ENCODE measurements around the gene ZC3H4. TPM values are rescaled to one million over a fixed set of nuclear protein-coding genes. Genes with fewer than 3 reads are reported as not detected.

The ZC3H4 gene
- total and polyA plus RNA-seq, 2 donors (not counting 3 experiments of a cell fraction or from before 2014, with no cell fraction given) = 6.2 to 63.9 TPM

GRCh38 chr19:47020132-47020805 lies 93.3 kb downstream of the ZC3H4 start:
- no peaks in the 10 kb centered on the region for H3K36me3 ChIP-seq (ENCODE audit: control insufficient read depth in 2 of 2, extremely low read depth in 1 of 2, insufficient read depth in 2 of 2, low read length in 2 of 2)
- CTCF ChIA-PET = interaction anchor here (1.5 kb wide), 1 partner anchor 11 kb away, joined by 6 read pairs; no protein-coding TSS in a partner anchor
- no peak for TF ChIP-seq GATA2 (IDR thresholded peaks at IDR 0.05; ENCODE audit: insufficient read depth, insufficient read length, low read depth, low read length)
- TF ChIP-seq MAX (IDR thresholded peaks at IDR 0.05; ENCODE audit: insufficient read depth, insufficient read length) = no peak
- TF ChIP-seq JUN (IDR thresholded peaks at IDR 0.05; ENCODE audit: borderline replicate concordance, insufficient read depth, insufficient read length, low read depth) = no peak
- TF ChIP-seq POLR2A (IDR thresholded peaks at IDR 0.05; ENCODE audit: low read depth, low read length) = no peak
- TF ChIP-seq CTCF (IDR thresholded peaks at IDR 0.05; ENCODE audit: extremely low read depth in 1 of 2, insufficient read depth in 1 of 2, low read depth in 1 of 2, low read length in 2 of 2) = no peak
- no peak for TF ChIP-seq FOS (IDR thresholded peaks at IDR 0.05; ENCODE audit: borderline replicate concordance, insufficient read depth, low read length)
- TF ChIP-seq MYC (IDR thresholded peaks at IDR 0.05; ENCODE audit: low read depth, low read length) = no peak
- no peak overlapping the region for H3K27ac ChIP-seq (ENCODE audit: insufficient read depth, low read depth, low read length)
- H4K20me1 ChIP-seq (replicated peaks; ENCODE audit: control insufficient read depth, extremely low read depth, insufficient read depth, low read length) = no peaks in the 10 kb centered on the region
- peaks cover 36 to 48% of the 10 kb centered on the region in 2 experiments for H3K27me3 ChIP-seq (ENCODE audit: control insufficient read depth in 2 of 2, insufficient read depth in 2 of 2, low read length in 2 of 2)
- FAIRE-seq (no peak), DNase-seq (ENCODE audit: low read depth, low spot score) (no peak)
- no peak overlapping the region for H3K9ac ChIP-seq (replicated peaks; ENCODE audit: extremely low read depth, insufficient read depth, low read length)
- no peaks in the 10 kb centered on the region for H3K9me1 ChIP-seq (replicated peaks; ENCODE audit: control insufficient read depth, extremely low read depth, insufficient read depth, low read length)
- no peak overlapping the region for H2AFZ ChIP-seq (ENCODE audit: low read depth, low read length)
- dilution Hi-C loops (cut with MboI; ENCODE audit: extremely low pct_ligation_motif_present, low sequenced_read_pairs) (no loop called here), intact Hi-C loops (cut with micrococcal nuclease) (no loop called here)
- H3K4me1 ChIP-seq (ENCODE audit: control insufficient read depth, extremely low read depth, insufficient read depth, low read length) = peaks cover 17% of the 10 kb centered on the region
- H3K4me2 ChIP-seq (ENCODE audit: insufficient read depth, low read length) = no peak overlapping the region
- POLR2A ChIA-PET = no interaction called here
- H3K4me3 ChIP-seq (replicated peaks in 1 of 3; ENCODE audit: insufficient read depth in 1 of 3, low read depth in 1 of 3, low read length in 3 of 3) = no peak overlapping the region
- BruUV-seq (replicated peaks) = no TSS peak
- H3K9me3 ChIP-seq (replicated peaks; ENCODE audit: control insufficient read depth, insufficient read depth, low read length) = no peaks in the 10 kb centered on the region
- no peaks in the 10 kb centered on the region for H3K79me2 ChIP-seq (ENCODE audit: control insufficient read depth, insufficient read depth, low read length)
